ENCODE data around the gene CHN2.
A peak's percentile ranks its signal among the peaks of the same experiment; 100 is the strongest.

CHN2 gene

GRCh38 chr7:29416938-29417305 is 222.3 kb downstream of the CHN2 start:
- no peak for DNase-seq (ENCODE audit: insufficient read length, low spot score)

GRCh38 chr7:29418056-29418455 is 223.5 kb downstream of the CHN2 start:
- no peak for FAIRE-seq
- TF ChIP-seq POLR2AphosphoS5 (IDR thresholded peaks at IDR 0.05; ENCODE audit: low read depth, low read length) (no peak), SPI1 (IDR thresholded peaks at IDR 0.05; ENCODE audit: low read depth, low read length) (no peak), POU2F2 (IDR thresholded peaks at IDR 0.05; ENCODE audit: low read depth, low read length) (no peak), TAF1 (IDR thresholded peaks at IDR 0.05; ENCODE audit: low read depth, low read length) (no peak), POLR2A (IDR thresholded peaks at IDR 0.05; ENCODE audit: low read depth, low read length) (no peak), PAX5 (IDR thresholded peaks at IDR 0.05; ENCODE audit: insufficient read depth, low read length, severe bottlenecking) (no peak)

More at GRCh38 chr7:29416938-29417305, 222.3 kb downstream of the CHN2 start:
- FAIRE-seq = no peak
- TF ChIP-seq PAX5 (IDR thresholded peaks at IDR 0.05; ENCODE audit: insufficient read depth, low read length, severe bottlenecking) = no peak

GRCh38 chr7:29418651-29419050 is 224.1 kb downstream of the CHN2 start:
- DNase-seq (ENCODE audit: insufficient read length, low spot score) (no peak), FAIRE-seq (no peak)
- TF ChIP-seq TAF1 (IDR thresholded peaks at IDR 0.05; ENCODE audit: low read depth, low read length) (no peak), POLR2A (IDR thresholded peaks at IDR 0.05; ENCODE audit: low read depth, low read length) (no peak), PAX5 (IDR thresholded peaks at IDR 0.05; ENCODE audit: insufficient read depth, low read length, severe bottlenecking) (no peak), POU2F2 (IDR thresholded peaks at IDR 0.05; ENCODE audit: low read depth, low read length) (no peak), SPI1 (IDR thresholded peaks at IDR 0.05; ENCODE audit: low read depth, low read length) (no peak), POLR2AphosphoS5 (IDR thresholded peaks at IDR 0.05; ENCODE audit: low read depth, low read length) (no peak)

More at GRCh38 chr7:29418056-29418455, 223.5 kb downstream of the CHN2 start:
- no peak for DNase-seq (ENCODE audit: insufficient read length, low spot score)

GRCh38 chr7:29420011-29420410 is 225.4 kb downstream of the CHN2 start:
- DNase-seq (ENCODE audit: insufficient read length, low spot score) (no peak), FAIRE-seq (no peak)
- TF ChIP-seq POLR2AphosphoS5 (IDR thresholded peaks at IDR 0.05; ENCODE audit: low read depth, low read length) = no peak
- no peak for TF ChIP-seq TAF1 (IDR thresholded peaks at IDR 0.05; ENCODE audit: low read depth, low read length)
- no peak for TF ChIP-seq POLR2A (IDR thresholded peaks at IDR 0.05; ENCODE audit: low read depth, low read length)
- no peak for TF ChIP-seq SPI1 (IDR thresholded peaks at IDR 0.05; ENCODE audit: low read depth, low read length)
- TF ChIP-seq PAX5 (IDR thresholded peaks at IDR 0.05; ENCODE audit: insufficient read depth, low read length, severe bottlenecking) = no peak
- no peak for TF ChIP-seq POU2F2 (IDR thresholded peaks at IDR 0.05; ENCODE audit: low read depth, low read length)

- no peak for DNase-seq (ENCODE audit: insufficient read length, low spot score)
- TF ChIP-seq SPI1 (IDR thresholded peaks at IDR 0.05; ENCODE audit: low read depth, low read length) (no peak), POLR2A (IDR thresholded peaks at IDR 0.05; ENCODE audit: low read depth, low read length) (no peak), POU2F2 (IDR thresholded peaks at IDR 0.05; ENCODE audit: low read depth, low read length) (no peak), TAF1 (IDR thresholded peaks at IDR 0.05; ENCODE audit: low read depth, low read length) (no peak), POLR2AphosphoS5 (IDR thresholded peaks at IDR 0.05; ENCODE audit: low read depth, low read length) (no peak), PAX5 (IDR thresholded peaks at IDR 0.05; ENCODE audit: insufficient read depth, low read length, severe bottlenecking) (no peak)
- FAIRE-seq = no peak
These were observed 226.7 kb downstream of the CHN2 start for GRCh38 chr7:29421010-29421956.

- DNase-seq (ENCODE audit: insufficient read length, low spot score) = no peak
- TF ChIP-seq SPI1 (IDR thresholded peaks at IDR 0.05; ENCODE audit: low read depth, low read length) (no peak), POLR2A (IDR thresholded peaks at IDR 0.05; ENCODE audit: low read depth, low read length) (no peak), PAX5 (IDR thresholded peaks at IDR 0.05; ENCODE audit: insufficient read depth, low read length, severe bottlenecking) (no peak), TAF1 (IDR thresholded peaks at IDR 0.05; ENCODE audit: low read depth, low read length) (no peak)
- FAIRE-seq = no peak
These were observed 228.3 kb downstream of the CHN2 start for GRCh38 chr7:29422829-29423228.

- no peak for TF ChIP-seq POU2F2 (IDR thresholded peaks at IDR 0.05; ENCODE audit: low read depth, low read length)
- TF ChIP-seq SPI1 (IDR thresholded peaks at IDR 0.05; ENCODE audit: low read depth, low read length) = peak; percentile 62
- FAIRE-seq = no peak
- DNase-seq (ENCODE audit: insufficient read length, low spot score) = no peak
These were observed 229.9 kb downstream of the CHN2 start for GRCh38 chr7:29424295-29424983.

- TF ChIP-seq TAF1 (IDR thresholded peaks at IDR 0.05; ENCODE audit: low read depth, low read length) (no peak), POLR2A (IDR thresholded peaks at IDR 0.05; ENCODE audit: low read depth, low read length) (no peak), PAX5 (IDR thresholded peaks at IDR 0.05; ENCODE audit: insufficient read depth, low read length, severe bottlenecking) (no peak), POU2F2 (IDR thresholded peaks at IDR 0.05; ENCODE audit: low read depth, low read length) (no peak), POLR2AphosphoS5 (IDR thresholded peaks at IDR 0.05; ENCODE audit: low read depth, low read length) (no peak), SPI1 (IDR thresholded peaks at IDR 0.05; ENCODE audit: low read depth, low read length) (no peak)
- no peak for FAIRE-seq
- DNase-seq (ENCODE audit: insufficient read length, low spot score) = no peak
These were observed 230.4 kb downstream of the CHN2 start for GRCh38 chr7:29424984-29425309.

- no peak for TF ChIP-seq PAX5 (IDR thresholded peaks at IDR 0.05; ENCODE audit: insufficient read depth, low read length, severe bottlenecking)
- no peak for TF ChIP-seq TAF1 (IDR thresholded peaks at IDR 0.05; ENCODE audit: low read depth, low read length)
- TF ChIP-seq POLR2A (IDR thresholded peaks at IDR 0.05; ENCODE audit: low read depth, low read length) = no peak
- no peak for TF ChIP-seq POU2F2 (IDR thresholded peaks at IDR 0.05; ENCODE audit: low read depth, low read length)
- no peak for TF ChIP-seq POLR2AphosphoS5 (IDR thresholded peaks at IDR 0.05; ENCODE audit: low read depth, low read length)
- TF ChIP-seq SPI1 (IDR thresholded peaks at IDR 0.05; ENCODE audit: low read depth, low read length) = no peak
- DNase-seq (ENCODE audit: insufficient read length, low spot score) (no peak), FAIRE-seq (no peak)
These were observed 232.0 kb downstream of the CHN2 start for GRCh38 chr7:29426587-29426986.

GRCh38 chr7:29429401-29429800 is 234.8 kb downstream of the CHN2 start:
- no peak for FAIRE-seq
- no peak for DNase-seq (ENCODE audit: insufficient read length, low spot score)
- TF ChIP-seq POLR2A (IDR thresholded peaks at IDR 0.05; ENCODE audit: low read depth, low read length) (no peak), POU2F2 (IDR thresholded peaks at IDR 0.05; ENCODE audit: low read depth, low read length) (no peak), POLR2AphosphoS5 (IDR thresholded peaks at IDR 0.05; ENCODE audit: low read depth, low read length) (no peak), TAF1 (IDR thresholded peaks at IDR 0.05; ENCODE audit: low read depth, low read length) (no peak), SPI1 (IDR thresholded peaks at IDR 0.05; ENCODE audit: low read depth, low read length) (no peak), PAX5 (IDR thresholded peaks at IDR 0.05; ENCODE audit: insufficient read depth, low read length, severe bottlenecking) (no peak)
